ENCODE results near the gene FYB2.

DNA sequence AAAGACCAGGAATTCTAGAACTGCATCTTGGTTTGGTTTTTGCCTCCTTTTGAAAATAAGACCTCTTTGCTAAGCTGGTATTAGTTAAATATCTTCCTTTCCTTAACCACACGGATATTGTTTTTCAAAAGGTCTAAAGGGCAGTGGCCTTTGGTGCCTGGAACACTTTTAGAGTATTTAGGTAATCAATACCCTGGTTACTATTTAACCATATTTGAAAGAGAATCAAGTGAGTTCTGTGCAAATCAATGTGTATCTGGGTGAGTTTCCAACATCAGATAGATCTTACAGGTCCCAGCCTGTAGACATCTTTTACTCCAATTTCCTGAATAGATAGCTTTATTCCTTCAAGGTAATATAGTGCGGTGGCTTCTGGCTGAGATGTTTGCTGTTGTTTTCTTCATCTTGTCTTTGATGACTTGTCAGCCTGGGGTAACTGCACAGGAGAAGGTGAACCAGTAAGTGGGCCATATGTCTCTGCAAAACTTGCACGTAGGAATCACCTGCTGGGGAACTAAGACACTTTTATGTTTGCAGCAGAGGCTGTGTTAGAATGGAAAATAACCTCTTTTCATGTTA is 35.4 kb upstream of the FYB2 start, which contains the start of gene C8A:
- no peak for TF ChIP-seq POLR2A (IDR thresholded peaks at IDR 0.05; ENCODE audit: low read depth, low read length)
- TF ChIP-seq ETV6 (conservative IDR thresholded peaks at IDR 0.05 in 1 of 2, IDR thresholded peaks at IDR 0.05 in 1 of 2; ENCODE audit: borderline replicate concordance in 1 of 2, low read depth in 1 of 2): no peak
- no peak for TF ChIP-seq RFX5 (IDR thresholded peaks at IDR 0.05; ENCODE audit: low read depth, low read length)
- no peak for TF ChIP-seq ZBED1 (IDR thresholded peaks at IDR 0.05; ENCODE audit: borderline replicate concordance)

All from GM12878 (cell line).